GM19025 (cell line): ENCODE measurements around the gene PDZK1.
"Not testable (repeated sequence)": the region's sequence is repeated elsewhere in the genome, so short reads cannot be mapped to it uniquely, and the experiment has no call there.

Experiments
- ATAC-seq: cut with Tn5 transposase; IDR thresholded peaks from one replicate; pipeline ENCODE4 v1.9.1; 2021; ENCODE audit warnings: mild to moderate bottlenecking, low read depth, moderate library complexity; ENCODE audit not compliant: unreplicated experiment

Gene PDZK1

GRCh38 chr1:145665015-145665414 is 42.2 kb downstream of the PDZK1 start:
- ATAC-seq, result not testable (repeated sequence)

- not testable (repeated sequence) for ATAC-seq
Measured at GRCh38 chr1:145662502-145662901, 44.7 kb downstream of the PDZK1 start.

GRCh38 chr1:145656245-145656943 is 50.8 kb downstream of the PDZK1 start:
- not testable (repeated sequence) for ATAC-seq

GRCh38 chr1:145643990-145644389 is 63.2 kb downstream of the PDZK1 start:
- ATAC-seq, result not testable (repeated sequence)

- ATAC-seq, result not testable (repeated sequence)
Measured at GRCh38 chr1:145641886-145642285, 65.3 kb downstream of the PDZK1 start.

- ATAC-seq, result not testable (repeated sequence)
Measured at GRCh38 chr1:145636237-145636636, 70.9 kb downstream of the PDZK1 start.

GRCh38 chr1:145622177-145622576 is 85.0 kb downstream of the PDZK1 start:
- not testable (repeated sequence) for ATAC-seq
